RWPE1 (cell line): Measurements from ENCODE around the gene TBCD.

Experiments used
- CTCF ChIA-PET: fragments of 350-600 bp; sonication (Branson Sonifier 250); formaldehyde crosslinking; extraction: SDS; loops from one replicate; lab custom pipeline; 2021; lab: Yijun Ruan, JAX
- POLR2A ChIA-PET: fragments of 400-600 bp; formaldehyde crosslinking; extraction: SDS; loops from one replicate; lab custom pipeline; 2020; ENCODE audit warnings: antibody characterized with exemption; ENCODE audit not compliant: low non-redundant PET; lab: Yijun Ruan, JAX
- DNase-seq: peaks from one replicate; pipeline ENCODE4 v3.0.0; 2012; ENCODE audit warnings: low spot score
- H3K27ac ChIP-seq: fragments of 450-650 bp; 2 replicates; pipeline ENCODE4 v1.5.1; 2017
- CTCF ChIP-seq: fragments of 450-650 bp; conservative IDR thresholded peaks from 2 replicates; pipeline ENCODE4 v1.5.1; 2017; ENCODE audit warnings: low read depth, mild to moderate bottlenecking

Gene TBCD

GRCh38 chr17:82843904-82844680 lies 92.2 kb downstream of the TBCD start:
- peak overlapping the region; percentile 53 for H3K27ac ChIP-seq
- no peak for DNase-seq
- TF ChIP-seq CTCF: no peak
- CTCF ChIA-PET: interaction anchor here (0.7 kb wide), 1 partner anchor 62 kb away, joined by 3 read pairs; no protein-coding TSS in a partner anchor
- POLR2A ChIA-PET: interaction anchor here (0.6 kb wide), 1 partner anchor 10 kb away, joined by 5 read pairs; no protein-coding TSS in a partner anchor

- POLR2A ChIA-PET: no interaction called here
- CTCF ChIA-PET: interaction anchor here (0.7 kb wide), 1 partner anchor 63 kb away, joined by 3 read pairs; no protein-coding TSS in a partner anchor
- TF ChIP-seq CTCF: no peak
- H3K27ac ChIP-seq: peak overlapping the region; percentile 53
- no peak for DNase-seq
These were observed 92.9 kb downstream of the TBCD start for GRCh38 chr17:82844796-82845162.

GRCh38 chr17:82845163-82845807 lies 93.4 kb downstream of the TBCD start:
- H3K27ac ChIP-seq: peak overlapping the region; percentile 53
- TF ChIP-seq CTCF: no peak
- ChIA-PET CTCF (no interaction called here), POLR2A (no interaction called here)
- DNase-seq: no peak

- no peak for TF ChIP-seq CTCF
- ChIA-PET POLR2A (no interaction called here), CTCF (no interaction called here)
- no peak for DNase-seq
- peak overlapping the region; percentile 95 for H3K27ac ChIP-seq
These were observed 94.3 kb downstream of the TBCD start for GRCh38 chr17:82846061-82846691.

- no peak for TF ChIP-seq CTCF
- peak overlapping the region; percentile 95 for H3K27ac ChIP-seq
- peak; percentile 65 for DNase-seq
- CTCF ChIA-PET: interaction anchor here (0.6 to 0.7 kb wide), 2 partner anchors 12 to 335 kb away, joined by 3 read pairs; no protein-coding TSS in a partner anchor
- POLR2A ChIA-PET: no interaction called here
These were observed 96.2 kb downstream of the TBCD start for GRCh38 chr17:82848022-82848592.
